GM19351 (cell line): Measurements from ENCODE around the gene SDF2.
A peak's percentile ranks its signal among the peaks of the same experiment; 100 is the strongest.
"Not testable (repeated sequence)": the region's sequence is repeated elsewhere in the genome, so short reads cannot be mapped to it uniquely, and the experiment has no call there.

Experiments used
- ATAC-seq: cut with Tn5 transposase; IDR thresholded peaks from one replicate; pipeline ENCODE4 v1.9.1; 2021; ENCODE audit warnings: mild to moderate bottlenecking, moderate library complexity; ENCODE audit not compliant: unreplicated experiment

The SDF2 gene

DNA sequence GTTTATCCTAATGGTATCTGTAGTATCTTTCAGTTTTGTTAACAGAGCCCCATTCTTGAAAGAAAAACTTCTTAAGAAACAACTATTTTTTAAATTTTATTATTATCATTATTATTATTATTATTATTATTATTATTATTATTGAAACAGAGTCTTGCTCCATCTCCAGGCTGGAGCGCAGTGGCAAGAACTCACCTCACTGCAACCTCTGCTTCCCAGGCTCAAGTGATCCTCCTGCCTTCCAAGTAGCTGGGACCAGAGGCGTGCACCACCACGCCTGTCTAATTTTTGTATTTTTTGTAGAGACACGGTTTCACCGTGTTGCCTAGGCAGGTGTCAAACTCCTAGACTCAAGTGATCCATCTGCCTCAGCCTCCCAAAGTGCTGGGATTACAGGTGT, 23.7 kb upstream of the SDF2 start:
- no peak for ATAC-seq

GRCh38 chr17:28684963-28685362, 23.3 kb upstream of the SDF2 start:
- ATAC-seq, result no peak

GRCh38 chr17:28682655-28683054, 20.9 kb upstream of the SDF2 start:
- no peak for ATAC-seq

DNA sequence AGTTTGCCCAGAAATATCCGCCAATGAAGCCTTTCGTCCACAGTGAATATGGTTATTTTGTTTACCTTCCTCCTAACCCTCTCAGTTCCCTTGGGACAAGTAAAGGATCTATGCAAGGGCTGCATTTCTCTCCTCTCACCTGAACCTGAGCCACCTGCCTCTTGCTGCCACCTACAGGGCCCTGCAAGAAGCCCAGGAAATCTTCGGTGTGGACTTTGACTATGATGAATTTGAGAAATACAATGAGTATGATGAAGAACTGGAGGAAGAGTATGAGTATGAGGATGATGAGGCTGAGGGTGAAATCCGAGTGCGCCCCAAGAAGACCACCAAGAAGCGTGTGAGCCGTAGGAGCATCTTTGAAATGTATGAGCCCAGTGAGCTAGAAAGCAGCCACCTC, 14.3 kb upstream of the SDF2 start:
- ATAC-seq, result no peak

GRCh38 chr17:28675490-28675889, 13.8 kb upstream of the SDF2 start:
- ATAC-seq, result no peak

GRCh38 chr17:28669918-28670317, 8.2 kb upstream of the SDF2 start:
- ATAC-seq, result no peak

GRCh38 chr17:28667870-28668269, 6.2 kb upstream of the SDF2 start:
- no peak for ATAC-seq

- no peak for ATAC-seq
These were observed 4.3 kb upstream of the SDF2 start for GRCh38 chr17:28665994-28666393.

DNA sequence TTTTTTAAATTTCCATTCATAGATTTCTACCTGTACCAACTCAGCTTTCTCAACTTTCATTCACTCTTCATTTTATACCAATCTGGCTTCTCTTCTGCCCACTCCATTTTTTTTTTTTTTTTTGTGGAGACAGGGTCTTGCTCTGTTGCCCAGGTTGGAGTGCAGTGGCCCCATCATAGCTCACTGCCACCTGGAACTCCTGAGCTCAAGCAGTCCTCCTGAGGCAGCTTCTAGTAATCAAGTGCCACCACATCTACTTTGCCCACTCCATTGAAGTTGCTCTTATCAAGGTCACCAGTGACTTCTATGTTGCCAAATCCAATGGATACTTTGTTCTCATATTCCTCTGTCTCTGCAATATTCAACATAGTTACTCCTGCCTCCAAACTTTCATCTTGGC, 2.0 kb upstream of the SDF2 start:
- no peak for ATAC-seq

DNA sequence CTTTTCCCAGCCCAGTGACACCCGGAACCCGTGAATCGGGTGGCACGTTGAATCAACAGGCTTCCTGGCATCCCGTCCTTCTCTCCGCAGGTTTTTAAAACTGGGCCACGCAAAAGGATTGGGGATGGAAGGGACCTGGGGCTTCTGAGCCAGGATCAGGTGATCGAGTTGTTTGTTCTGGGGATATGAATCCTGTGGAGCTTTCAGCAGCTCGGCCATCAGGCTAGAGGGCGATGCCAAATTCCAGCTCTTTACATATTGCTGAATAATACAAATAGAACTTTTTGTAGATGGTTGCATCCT, 772 bp upstream of the SDF2 start:
- no peak for ATAC-seq

GRCh38 chr17:28659497-28659881, 2.2 kb downstream of the SDF2 start:
- ATAC-seq, result not testable (repeated sequence)

GRCh38 chr17:28658766-28659496, 2.8 kb downstream of the SDF2 start:
- ATAC-seq, result not testable (repeated sequence)

GRCh38 chr17:28658342-28658741, 3.4 kb downstream of the SDF2 start:
- ATAC-seq, result not testable (repeated sequence)

DNA sequence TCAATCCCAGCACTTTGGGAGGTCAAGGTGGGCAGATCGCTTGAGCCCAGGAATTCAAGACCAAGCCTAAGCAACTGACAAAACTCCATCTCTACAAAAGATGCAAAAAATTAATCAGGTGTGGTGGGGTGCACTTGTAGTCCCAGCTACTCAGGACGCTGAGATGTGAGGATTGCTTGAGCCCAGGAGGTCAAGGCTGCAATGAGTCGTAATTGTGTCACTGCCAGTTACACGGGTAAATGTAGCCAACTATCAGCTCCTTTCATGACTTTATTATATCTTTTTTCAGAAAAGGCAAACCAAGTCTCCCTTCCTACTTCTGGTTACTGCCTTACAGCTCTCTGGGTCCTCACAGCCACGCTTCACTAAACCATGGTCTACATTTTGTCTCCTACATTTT, 4.0 kb downstream of the SDF2 start:
- no peak for ATAC-seq

DNA sequence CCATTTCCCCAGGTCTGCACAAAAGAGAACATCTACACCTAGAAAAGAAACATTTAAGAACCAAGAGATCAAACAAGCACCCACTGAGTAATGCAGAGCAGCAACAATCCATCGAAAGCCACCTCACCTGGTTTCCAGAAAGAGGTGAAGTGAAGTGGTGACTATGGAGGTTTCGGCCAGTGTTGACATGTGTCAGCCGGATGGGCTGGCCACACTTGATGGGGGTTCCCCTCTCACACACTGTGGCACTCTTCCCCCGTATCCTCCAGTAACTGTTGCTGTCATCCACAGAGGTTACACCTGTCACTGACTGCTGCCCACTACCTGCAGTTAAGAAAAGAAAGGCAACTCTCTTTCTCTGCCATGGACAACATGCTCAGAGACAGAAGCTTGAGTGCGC, 6.5 kb downstream of the SDF2 start:
- ATAC-seq, result no peak

- ATAC-seq, result no peak
These were observed 13.0 kb downstream of the SDF2 start for GRCh38 chr17:28648698-28649097.

- ATAC-seq, result no peak
These were observed 15.5 kb downstream of the SDF2 start for GRCh38 chr17:28646039-28646754.

GRCh38 chr17:28645576-28645939, 16.1 kb downstream of the SDF2 start:
- no peak for ATAC-seq

DNA sequence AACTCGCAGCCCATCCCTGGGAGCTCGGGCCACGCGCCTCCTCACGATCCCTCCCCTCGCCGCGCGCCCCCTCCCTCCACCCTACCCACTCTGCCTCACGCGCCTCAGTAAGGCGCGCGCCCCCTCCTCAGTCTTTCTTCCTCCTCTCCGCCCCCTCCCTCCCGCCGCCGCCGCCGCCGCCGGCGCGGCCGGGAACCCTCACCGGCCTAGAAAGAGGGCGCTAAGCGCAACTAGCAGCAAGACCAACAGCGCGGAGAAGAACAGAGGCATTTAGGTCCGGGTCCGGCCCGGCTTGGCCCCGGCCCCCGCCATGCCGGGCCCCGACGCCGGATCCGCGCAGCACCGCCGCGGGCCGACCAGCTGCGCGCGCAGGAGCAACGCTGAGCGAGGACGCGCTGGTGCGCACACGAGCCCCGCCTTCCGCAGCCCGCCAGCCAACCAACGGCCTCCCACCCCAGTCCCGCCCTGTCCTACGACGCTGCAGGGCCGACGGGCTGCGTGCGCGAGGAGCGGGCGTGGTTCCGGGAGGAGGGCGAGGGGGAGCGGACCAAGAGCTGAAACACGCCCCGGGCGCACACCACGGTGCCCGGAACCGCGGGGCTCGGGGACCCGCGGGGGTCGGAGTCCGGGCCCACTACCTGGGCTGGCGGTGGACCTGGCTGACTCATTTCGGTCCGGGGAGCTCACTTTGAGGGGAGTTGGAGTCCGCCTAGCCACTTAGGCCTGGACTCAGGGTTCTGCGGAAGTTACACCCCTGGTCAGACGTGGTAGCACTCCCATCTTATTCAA, 16.7 kb downstream of the SDF2 start, which contains the start of gene BLTP2:
Gene BLTP2 (minus strand): TSS at position 372 of the 789 bp plus-strand sequence. CDS start 102 bp downstream, at position 270.
- ATAC-seq, result peak; percentile 92

DNA sequence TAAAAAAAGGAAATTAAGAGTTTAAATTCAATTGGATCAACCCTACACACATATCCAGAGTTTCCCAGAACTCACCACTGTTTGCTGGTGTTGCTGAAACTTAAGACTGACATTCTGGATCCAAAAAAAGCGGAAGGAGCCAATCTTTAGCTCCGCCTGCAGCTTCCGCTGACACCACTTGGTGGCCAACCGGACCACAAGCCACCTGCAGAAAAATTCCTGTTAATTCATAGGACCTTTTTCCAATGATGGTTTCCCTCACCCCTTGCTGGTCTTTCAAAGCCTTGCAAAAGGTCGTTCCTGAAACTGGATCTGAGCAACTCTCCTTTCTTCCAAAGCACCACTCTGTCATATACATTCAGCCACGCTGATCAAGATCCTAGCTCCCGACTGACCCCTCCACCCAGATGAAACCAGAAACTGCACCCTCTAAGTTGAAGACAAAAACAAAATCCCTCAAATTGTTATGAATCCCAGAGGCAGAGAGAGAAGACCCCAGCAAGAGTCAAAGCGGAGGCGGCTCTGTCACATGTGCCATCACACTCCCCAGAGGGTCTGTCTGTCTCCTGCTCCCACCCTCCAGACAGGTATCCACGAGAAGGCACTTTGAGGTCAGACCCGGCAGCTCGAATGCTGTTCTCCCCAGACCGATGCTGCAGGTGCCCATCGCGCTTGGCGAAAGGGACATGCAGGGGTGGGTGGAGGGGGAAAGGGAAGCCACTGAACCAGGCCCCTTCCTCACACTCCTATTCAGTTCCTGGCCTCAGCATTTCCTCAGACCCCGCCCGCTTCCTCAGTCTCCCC, 17.5 kb downstream of the SDF2 start:
- no peak for ATAC-seq

DNA sequence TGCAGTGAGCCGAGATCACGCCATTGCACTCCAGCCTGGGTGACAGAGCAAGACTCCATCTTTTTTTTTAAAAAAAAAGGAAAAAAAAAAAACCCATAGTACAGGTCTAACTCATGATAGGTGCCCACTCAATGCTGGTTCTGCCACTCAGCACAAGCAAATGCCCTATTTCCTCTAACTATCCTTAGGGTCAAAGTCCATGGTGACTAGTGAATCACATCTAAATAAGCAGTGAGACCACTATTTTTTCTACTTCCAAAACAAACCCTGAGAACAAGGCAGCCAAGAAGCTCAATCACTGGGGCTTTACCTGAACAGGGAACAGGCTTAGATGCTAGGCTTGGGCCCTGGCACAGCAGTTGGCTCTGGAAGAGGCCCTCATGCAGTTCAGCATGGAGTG, 20.1 kb downstream of the SDF2 start:
- no peak for ATAC-seq
